T-helper 1 cell (primary cell): Measurements from ENCODE around the gene LIMA1.
A peak's percentile ranks its signal among the peaks of the same experiment; 100 is the strongest.
"Not testable (repeated sequence)": the region's sequence is repeated elsewhere in the genome, so short reads cannot be mapped to it uniquely, and the experiment has no call there.

Source experiments
- DNase-seq, 5 donors: peaks; one replicate each; pipeline ENCODE4 v3.0.0-alpha.2; 2012 to 2020

Gene LIMA1

DNA sequence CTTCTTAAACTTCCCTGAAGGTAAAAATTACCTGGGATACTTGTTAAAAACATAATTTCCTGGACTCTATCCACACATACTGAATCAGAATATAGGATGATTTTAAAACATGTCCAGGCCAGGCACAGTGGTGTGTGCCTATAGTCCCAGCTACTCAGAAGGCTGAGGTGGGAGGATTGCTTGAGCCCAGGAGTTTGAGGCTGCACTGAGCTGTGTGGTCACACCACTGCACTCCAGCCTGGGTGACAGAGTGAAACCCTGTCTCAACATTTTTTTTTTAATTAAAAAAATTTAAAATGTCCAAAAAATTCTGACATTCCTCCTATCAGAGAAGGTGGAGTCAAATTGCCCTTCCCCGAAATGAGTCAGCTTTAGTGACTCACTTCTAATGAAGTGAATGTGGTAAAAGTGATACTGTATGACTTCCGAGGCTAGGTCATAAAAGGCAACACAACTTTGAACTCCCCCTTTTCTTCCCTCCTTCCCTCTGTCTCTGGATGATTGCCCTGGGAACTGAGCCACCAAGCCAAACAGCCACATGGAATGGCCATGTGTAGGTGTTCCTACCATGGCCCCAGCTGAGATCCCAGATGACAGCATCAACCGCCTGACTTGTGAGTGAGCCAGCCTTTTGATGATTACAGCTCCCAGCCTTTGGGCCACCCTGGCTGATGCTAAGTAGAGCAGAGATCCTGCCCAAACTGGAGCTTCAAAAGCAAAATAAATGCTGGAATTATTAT lies 36.3 kb downstream of the LIMA1 start:
- peak in 1 of 5 donors; percentile 71 for DNase-seq

DNA sequence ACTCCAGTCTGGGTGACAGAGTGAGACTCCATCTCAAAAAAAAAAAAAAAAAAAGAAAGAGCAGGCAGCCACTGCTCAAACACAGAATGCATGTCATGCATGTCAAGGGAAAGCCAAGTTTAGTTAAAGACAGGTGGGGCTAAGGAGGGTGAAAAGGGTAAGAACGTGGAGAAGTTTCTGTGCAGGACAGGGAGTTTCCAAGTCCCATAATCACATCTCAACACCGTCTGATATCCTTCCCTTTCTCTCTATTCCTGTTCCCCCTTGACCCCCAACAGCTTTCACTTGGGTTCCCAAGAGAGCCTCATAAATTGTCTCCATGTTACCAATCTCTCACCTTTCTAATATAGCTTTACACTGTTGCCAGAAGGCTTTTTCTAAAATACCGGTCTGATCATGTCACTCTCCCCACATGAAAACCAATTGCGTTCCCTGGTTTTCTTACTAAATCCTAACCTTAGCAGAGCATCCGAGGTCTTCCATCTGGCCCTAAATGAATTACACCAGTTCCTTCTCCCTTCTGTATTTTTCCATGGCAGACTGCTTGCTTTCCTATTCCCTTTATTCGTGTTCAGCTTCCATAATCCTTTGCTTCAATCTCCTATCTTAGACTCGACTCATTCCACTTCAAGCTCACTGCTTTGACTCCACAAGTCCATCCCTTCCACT lies 37.0 kb downstream of the LIMA1 start:
- no peak for DNase-seq

DNA sequence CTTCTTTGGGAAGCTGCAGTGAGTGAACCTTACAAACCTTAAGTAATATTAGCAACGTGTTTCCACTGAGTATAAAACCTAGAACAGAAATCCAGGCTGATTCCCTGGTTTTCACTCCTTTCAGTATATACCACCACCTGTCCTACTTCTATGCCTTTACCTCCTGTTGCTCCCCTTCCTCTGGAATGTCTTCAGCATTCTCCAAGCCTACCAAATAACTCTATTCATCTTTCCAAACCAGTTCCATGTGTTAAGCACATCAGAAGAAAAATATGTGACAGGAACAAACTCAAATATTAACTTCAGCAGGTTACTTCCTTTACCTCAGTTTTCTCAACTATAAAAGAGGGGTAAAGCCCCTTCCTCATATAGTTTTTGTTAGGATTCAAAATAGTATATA lies 39.8 kb downstream of the LIMA1 start:
- DNase-seq: no peak

- no peak for DNase-seq
Measured at GRCh38 chr12:50242751-50243191, 40.5 kb downstream of the LIMA1 start.

GRCh38 chr12:50241178-50241577 lies 42.1 kb downstream of the LIMA1 start:
- no peak for DNase-seq

GRCh38 chr12:50240792-50241114 lies 42.6 kb downstream of the LIMA1 start:
- no peak for DNase-seq

DNA sequence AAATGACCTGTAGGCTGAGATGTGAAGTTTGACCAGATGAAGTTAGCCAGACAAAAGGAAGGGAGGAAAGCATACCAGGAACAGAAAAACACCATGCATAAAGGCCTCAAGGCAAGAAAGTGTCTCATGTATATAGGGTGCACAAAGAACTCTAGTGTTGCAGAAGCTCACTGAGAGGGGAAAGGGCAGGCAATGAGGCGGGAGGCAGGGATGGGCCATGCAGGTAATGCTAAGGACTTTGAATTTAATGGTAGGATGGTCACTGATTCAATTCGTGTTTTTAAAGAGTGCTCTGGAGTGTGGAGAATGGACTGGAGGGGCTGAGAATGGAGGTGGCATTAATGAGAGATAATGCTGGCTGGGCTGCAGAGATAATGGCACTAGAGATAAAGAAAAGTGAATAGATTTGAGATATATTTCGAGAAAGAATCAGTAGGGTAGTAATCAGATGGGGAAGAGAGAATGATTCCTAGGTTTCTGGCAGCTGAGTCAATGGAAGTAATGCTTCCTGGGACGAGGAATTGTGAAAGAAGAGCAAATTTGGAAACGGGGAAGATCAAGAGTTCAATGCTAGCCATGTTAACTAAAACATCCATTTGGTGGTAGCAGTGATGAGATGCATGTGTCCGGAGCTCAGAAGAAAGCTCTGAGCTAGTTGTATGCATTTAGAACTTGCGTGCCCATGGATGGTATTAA lies 43.1 kb downstream of the LIMA1 start:
- DNase-seq: no peak

DNA sequence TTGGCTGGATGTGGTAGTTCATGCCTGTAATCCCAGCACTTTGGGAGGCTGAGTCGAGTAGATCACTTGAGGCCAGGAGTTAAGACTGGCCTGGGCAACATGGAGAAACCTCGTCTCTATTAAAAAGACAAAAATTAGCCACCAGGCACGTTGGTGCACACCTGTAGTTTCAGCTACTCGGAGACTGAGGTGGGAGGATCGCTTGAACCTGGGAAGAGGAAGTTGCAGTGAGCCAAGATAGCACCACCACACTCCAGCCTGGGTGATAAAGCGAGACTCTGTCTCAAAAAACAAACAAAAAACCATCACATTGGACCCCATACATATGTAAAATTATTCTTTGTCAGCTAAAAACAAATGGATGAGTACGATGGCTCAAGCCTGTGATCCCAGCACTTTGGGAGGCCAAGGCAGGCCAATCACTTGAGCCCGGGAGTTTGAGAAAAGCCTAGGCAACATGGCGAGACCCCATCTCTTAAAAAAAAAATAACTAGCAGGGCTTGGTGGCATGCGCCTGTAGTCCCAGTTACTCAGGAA lies 43.9 kb downstream of the LIMA1 start:
- DNase-seq: no peak

- no peak for DNase-seq
Measured at GRCh38 chr12:50234347-50234746, 49.0 kb downstream of the LIMA1 start.

GRCh38 chr12:50232771-50233209 lies 50.5 kb downstream of the LIMA1 start:
- no peak for DNase-seq

DNA sequence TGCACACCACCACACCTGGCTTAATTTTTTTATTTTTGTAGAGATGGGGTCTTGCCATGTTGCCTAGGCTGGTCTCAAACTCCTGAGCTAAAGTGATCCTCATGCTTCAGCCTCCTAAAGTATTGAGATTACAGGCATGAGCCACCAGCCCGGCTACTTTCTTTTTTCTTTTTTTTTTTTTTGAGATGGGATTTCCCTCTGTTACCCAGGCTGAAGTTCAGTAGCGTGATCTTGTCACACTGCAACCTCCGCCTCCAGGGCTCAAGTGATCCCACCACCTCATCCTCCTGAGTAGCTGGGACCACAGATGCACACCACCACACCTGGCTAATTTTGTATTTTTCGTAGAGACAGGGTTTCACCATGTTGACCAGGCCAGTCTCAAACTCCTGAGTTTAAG lies 51.1 kb downstream of the LIMA1 start:
- no peak for DNase-seq

- DNase-seq: no peak
Measured at GRCh38 chr12:50231346-50231745, 52.0 kb downstream of the LIMA1 start.

GRCh38 chr12:50230217-50230616 lies 53.1 kb downstream of the LIMA1 start:
- no peak for DNase-seq

DNA sequence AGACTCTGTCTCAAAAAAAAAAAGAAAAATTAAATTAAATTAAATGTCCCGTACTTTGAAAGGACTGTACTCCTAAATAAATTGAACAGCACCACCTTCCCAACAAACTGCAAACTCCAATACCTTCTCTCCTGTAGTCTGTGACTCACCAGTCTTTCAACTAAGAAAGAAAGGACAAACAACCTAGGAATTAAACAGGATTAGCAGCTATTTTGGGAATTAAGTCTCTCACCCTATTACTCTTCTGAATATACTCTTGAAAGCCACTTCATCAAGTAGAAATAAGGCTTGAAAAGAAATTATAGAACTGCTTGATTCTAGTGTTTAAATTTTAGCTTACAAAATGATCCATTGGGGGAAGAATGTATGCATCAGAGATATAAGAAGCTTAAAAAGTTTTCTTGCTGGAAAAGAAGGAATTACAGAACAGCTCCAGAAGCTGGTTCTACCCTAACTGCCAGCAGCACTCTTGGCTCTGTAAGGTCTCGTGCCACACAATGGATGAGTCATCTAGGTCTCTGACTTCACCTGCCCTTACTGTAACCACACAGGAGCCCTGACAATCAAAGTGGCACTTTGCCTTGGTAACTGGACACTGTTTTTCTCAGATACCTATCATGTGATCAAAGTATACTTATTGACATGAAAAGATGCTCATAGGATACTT lies 59.2 kb downstream of the LIMA1 start:
- DNase-seq: peak in 4 of 5 donors; percentile 7 to 63 (median 14)

- peak in 2 of 5 donors; percentile 11 to 53 for DNase-seq
Measured at GRCh38 chr12:50222275-50222783, 61.0 kb downstream of the LIMA1 start.

GRCh38 chr12:50221228-50222008 lies 61.9 kb downstream of the LIMA1 start:
- DNase-seq: peak in 1 of 5 donors; percentile 36

- peak in 1 of 5 donors; percentile 88 for DNase-seq
Measured at GRCh38 chr12:50220363-50220995, 62.8 kb downstream of the LIMA1 start.

GRCh38 chr12:50219544-50219943 lies 63.8 kb downstream of the LIMA1 start:
- DNase-seq: no peak

DNA sequence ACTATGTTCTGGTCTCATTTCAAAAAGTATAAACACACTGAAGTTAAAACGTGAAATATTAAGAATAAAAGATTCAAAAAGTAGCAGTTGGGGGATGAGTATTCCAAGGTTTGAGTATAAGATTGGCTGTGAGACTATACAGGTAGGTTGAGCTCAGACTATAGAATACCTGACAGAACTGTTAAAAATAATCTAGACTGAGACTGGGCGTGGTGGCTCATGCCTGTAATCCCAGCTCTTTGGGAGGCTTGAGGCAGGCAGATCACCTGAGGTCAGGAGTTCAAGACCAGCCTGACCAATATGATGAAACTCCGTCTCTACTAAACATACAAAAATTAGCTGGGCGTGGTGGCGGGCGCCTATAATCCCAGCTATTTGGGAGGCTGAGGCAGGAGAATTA lies 64.3 kb downstream of the LIMA1 start:
- DNase-seq: not testable (repeated sequence)

DNA sequence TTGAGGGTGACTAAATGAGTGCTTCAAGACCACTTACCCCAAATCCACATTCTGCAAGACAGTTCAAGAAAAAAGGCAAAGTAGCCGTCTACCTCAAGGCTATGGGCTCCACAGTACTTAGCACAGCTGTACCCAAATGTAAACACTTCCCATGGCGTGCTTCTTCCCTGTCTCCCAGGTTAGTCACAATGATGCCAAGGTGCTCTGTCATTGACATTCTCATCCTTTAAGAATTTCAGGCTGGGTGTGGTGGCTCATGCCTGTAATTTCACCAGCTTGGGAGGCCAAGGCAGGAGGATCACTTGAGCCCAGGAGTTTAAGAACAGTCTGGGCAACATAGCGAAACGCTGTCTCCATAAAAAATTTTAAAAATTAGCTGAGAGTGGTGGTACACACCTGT lies 64.9 kb downstream of the LIMA1 start:
- DNase-seq: no peak

- DNase-seq: no peak
Measured at GRCh38 chr12:50217202-50217601, 66.1 kb downstream of the LIMA1 start.
